HuH-7.5 (cell line): ENCODE data around the gene UMODL1.

Experiments
- DNase-seq: peaks from one replicate; pipeline ENCODE4 v3.0.0; 2011; ENCODE audit warnings: low spot score

Gene UMODL1

GRCh38 chr21:42071146-42071737, at the start of gene UMODL1:
Gene UMODL1, plus strand, starts transcription at chr21:42071317. Its CDS starts 0 bp downstream, at chr21:42071317.
- DNase-seq = no peak

DNA sequence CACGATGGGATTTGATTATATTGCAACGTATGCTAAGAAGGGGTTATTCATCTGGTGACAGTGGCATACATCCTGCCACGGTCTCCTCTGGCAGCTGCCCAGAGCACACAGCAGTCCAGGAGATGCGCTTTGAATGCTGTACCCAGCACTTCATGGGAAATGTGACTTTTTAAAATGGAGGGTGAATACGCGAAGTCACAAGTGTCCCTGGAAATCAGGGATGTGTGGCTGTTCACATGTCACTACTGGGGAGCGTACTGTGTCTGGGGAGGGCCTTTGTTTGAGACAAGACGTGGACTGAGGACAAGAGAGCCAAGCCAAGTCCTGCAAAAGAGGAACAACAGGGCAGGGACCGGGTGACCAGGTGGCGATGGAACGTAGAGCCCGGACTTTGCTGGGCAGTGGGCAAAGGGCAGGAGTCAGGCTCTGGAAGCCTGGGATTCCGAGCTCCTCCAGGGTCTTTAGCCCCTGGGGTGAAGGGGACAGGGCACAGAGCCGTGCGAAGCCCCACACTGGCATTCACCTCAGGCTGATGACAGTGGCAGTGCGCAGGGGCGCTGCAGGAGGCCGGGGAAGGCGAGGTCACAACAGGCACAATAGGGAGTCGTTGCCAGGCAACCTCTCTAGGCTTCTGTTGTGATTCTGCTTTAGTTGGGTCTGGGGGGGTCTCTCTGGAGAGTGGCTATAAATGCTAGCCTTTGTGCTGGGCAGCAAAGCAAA, 49.6 kb upstream of the UMODL1 start:
- no peak for DNase-seq

- DNase-seq = no peak
These were observed 49.1 kb upstream of the UMODL1 start for GRCh38 chr21:42022091-42022430.

- no peak for DNase-seq
These were observed 48.2 kb upstream of the UMODL1 start for GRCh38 chr21:42022906-42023305.

GRCh38 chr21:42025376-42026081, 45.6 kb upstream of the UMODL1 start:
- no peak for DNase-seq

DNA sequence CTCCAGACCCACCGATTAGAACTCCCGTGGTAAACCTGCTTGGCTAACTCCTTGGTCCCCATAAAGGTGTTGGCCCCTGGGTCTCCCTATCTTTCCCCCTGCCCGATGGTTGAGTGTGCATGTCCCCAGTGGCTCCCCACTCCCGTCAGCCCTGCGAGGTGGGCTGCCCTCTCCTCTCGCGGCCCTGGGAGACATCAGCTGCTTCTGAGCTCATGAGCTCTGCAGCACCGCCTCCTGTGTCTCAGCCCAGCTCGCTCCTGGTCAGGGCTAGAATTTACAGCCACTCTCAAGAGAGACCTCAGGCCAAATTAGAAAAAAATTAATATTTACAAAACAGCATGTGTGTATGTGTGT, 45.1 kb upstream of the UMODL1 start:
- DNase-seq = no peak

DNA sequence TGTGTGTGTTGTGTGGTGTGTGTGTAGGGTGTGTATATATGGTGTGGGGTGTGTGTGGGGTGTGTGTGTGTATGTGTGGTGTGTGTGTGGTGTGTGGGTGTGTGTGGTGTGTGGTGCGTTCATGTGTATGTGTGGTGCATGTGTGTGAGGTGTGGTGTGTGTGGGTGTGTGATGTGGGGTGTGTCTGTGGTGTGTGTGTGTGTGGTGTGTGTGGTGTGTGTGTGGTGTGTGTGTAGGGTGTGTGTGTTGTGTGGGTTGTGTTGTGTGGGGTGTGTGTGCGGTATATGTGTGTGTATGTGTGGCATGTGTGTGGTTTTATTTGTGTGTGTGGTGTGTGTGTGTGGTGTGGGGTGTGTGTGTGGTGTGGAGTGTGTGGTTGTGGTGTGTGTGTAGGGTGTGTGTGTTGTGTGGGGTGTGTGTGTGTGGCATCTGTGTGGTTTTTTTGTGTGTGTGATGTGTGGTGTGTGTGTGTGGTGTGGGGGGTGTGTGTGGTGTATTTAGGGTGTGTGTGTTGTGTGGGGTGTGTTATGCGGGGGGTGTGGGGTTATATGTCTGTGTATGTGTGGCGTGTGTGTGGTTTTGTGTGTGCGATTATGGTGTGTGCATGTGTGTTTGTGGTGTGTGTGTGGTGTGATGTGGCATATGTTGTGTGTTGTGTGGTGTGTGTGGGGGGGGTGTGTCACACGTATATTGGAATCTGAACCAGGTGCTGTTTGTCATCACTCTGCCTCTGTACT, 43.9 kb upstream of the UMODL1 start:
- DNase-seq = no peak

DNA sequence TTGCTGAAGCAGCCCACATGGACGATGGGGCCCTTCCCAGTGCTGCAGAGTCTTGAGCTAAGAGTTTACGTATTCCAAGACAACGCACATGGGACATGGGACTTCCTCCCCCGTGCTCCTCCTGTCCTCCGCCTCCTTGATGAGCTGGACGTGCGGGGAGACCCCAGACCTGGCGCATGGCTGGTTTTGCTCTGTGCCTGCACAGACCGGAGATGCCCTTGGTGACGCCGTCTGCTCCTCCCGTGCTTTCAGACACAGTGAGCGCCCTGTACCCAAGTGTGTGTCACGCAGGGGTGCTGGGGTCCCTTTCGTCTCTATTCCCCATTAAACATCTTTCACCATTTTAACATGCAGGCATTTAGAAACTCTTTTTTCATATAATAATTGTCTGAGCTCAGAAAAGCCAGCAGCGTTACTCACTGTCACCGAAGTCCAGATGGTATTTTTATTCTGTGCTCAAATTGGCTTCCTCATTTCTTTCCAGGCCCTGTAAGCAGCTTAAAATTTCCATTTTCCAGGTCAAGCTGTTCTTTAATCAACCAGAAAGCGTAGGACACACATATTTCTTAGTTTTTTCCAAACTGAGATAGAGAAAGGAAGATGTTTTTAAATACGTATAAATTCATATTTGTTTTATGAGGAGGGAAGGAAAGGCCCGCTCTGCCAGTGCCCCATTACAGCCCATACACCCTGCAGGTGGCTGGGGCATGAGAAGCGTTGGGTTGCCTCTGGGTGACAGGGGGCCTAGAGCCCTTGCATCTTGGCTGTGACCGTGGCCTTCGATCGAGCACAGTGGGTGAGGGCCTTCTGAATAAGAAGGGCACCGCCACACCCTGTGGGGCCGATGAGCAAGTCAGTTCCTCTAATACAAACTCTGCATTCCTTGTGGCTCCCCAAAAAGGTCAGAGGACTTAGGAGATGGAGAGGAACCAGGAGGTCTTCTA, 43.0 kb upstream of the UMODL1 start:
- DNase-seq = no peak

- no peak for DNase-seq
These were observed 42.2 kb upstream of the UMODL1 start for GRCh38 chr21:42028766-42029425.

DNA sequence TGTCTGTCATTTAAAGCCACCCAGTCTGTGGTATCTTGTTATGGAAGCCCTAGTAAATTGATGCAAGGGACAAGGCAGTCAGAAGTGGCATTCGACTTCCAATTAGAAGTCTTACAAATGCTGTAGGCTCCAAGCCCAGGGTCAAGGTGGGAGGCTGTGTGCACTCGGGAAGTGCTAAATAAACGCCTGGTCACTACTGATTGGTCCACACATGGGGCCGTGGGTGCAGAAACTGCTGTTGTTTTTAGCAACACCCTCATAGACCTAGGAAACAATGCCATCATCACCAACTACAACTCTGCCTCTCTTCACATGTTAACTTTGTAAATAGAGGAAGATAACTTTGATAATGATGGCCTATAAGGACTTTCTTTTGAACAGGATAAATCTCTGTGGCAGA, 40.8 kb upstream of the UMODL1 start:
- DNase-seq = no peak

DNA sequence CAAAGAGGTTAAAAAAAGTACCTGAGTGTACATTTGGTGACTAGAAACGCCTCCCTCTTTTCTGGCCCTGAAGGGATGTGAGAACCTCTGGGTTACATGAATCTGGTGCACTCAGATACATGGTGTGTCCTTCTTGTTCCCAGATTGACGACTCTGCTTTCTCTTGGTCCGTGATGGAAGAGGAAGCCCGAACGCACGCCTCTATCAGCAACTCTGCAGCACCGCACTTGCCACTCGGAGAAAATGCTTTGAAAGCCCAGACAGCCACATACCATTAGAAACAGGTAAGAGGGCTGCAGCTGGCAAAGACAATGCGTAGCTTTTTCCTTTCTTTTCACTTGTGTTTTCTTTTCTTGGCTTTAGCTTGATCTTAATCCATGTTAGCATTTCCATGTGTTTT, 39.9 kb upstream of the UMODL1 start:
- no peak for DNase-seq

- DNase-seq = no peak
These were observed 39.3 kb upstream of the UMODL1 start for GRCh38 chr21:42031816-42032215.

- no peak for DNase-seq
These were observed 38.9 kb upstream of the UMODL1 start for GRCh38 chr21:42032266-42032665.

DNA sequence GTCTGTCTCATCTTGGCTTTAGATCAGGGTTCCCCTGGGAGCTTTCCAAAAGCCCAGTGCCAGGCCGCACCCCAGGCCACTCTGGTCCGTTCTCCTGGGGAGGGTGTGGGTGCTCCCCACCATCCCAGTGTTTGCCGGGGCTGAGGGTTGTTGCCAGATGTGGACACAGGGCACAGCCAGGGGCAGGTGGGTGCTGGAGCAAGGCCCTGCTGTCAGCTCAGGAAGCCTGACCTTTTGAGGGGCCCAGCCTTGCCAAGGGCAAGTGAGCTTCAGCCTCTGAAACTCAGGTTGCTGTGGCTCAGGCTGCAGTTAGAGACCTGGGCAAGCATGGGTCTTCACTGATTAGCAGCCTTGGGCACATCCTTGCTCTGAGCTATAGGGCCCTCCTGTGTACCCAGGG, 38.1 kb upstream of the UMODL1 start:
- no peak for DNase-seq

- DNase-seq = no peak
These were observed 34.8 kb upstream of the UMODL1 start for GRCh38 chr21:42036313-42036712.

- DNase-seq = no peak
These were observed 33.6 kb upstream of the UMODL1 start for GRCh38 chr21:42037516-42037915.

DNA sequence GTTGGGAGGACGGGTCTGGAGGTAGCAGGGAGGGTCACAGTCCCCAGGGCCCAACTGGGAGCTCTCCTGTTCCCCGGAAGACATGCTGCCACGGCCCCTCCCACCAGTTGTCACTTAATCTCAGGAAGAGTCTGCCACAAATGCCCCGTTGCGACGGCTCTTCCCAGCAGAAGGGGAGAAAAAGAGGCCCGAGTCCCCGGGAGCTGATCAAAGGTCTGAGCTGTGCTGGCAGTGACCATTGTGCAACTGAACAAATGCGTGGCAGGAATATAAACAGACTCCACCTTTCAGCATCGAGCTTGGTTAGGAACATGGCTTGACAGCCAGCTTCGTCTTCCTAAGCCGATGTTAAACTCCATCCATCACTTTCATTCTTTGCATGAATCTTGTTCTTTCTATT, 33.2 kb upstream of the UMODL1 start:
- DNase-seq = peak; percentile 70

GRCh38 chr21:42038393-42038792, 32.7 kb upstream of the UMODL1 start:
- no peak for DNase-seq

- DNase-seq = no peak
These were observed 32.2 kb upstream of the UMODL1 start for GRCh38 chr21:42038826-42039425.

GRCh38 chr21:42039470-42039901, 31.6 kb upstream of the UMODL1 start:
- no peak for DNase-seq

DNA sequence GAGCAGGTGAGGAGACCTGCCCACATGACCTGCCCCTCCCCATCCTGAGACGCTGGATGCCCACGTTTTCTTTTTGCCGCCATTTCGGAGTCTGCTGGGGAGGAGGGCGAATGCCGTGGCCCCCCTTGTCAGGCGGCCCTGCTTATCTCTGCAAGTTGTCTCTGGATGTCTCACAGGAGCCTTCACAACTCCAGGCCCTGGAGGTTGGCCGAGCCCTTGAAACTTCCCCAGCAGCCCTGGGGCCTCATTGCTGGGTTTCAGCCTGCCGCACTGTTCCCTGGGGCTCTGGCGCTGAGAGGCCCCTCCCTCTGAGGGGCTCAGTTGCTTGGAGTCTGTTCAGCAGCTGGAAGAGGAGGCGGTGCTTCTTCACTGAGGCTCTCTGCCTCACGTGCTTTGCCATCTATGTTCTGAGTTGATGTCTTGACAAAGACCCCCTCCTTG, 31.2 kb upstream of the UMODL1 start:
- no peak for DNase-seq
